DOHH2 (cell line): ENCODE data around the gene CTSG.

Source experiments
- CTCF ChIP-seq: fragments of 200-600 bp; sonication (generic); IDR thresholded peaks from one replicate; pipeline ENCODE4 v1.5.1; 2014; ENCODE audit warnings: antibody characterized with exemption, mild to moderate bottlenecking, low read depth, low read length; ENCODE audit not compliant: poor library complexity, severe bottlenecking
- EZH2phosphoT487 ChIP-seq: fragments of 200-600 bp; sonication (generic); IDR thresholded peaks from 2 replicates; pipeline ENCODE4 v1.6.1; 2017; ENCODE audit warnings: borderline replicate concordance, mild to moderate bottlenecking, antibody characterized with exemption, low read length, moderate library complexity, mixed read lengths

- TF ChIP-seq CTCF (no peak), EZH2phosphoT487 (no peak)
These were observed 36.1 kb upstream of the CTSG start for GRCh38 chr14:24612196-24612595.
